HUES64 (cell line): ENCODE results near the gene CNN2.
"Not testable (repeated sequence)": the region's sequence is repeated elsewhere in the genome, so short reads cannot be mapped to it uniquely, and the experiment has no call there.

Source experiments
- H3K27ac ChIP-seq: 2 replicates; pipeline ENCODE4 v1.7.0; 2013; ENCODE audit warnings: low read depth, low read length, inconsistent platforms
- H3K27me3 ChIP-seq: 2 replicates; pipeline ENCODE4 v1.6.1; 2013; ENCODE audit warnings: mild to moderate bottlenecking, low read length; ENCODE audit not compliant: insufficient read depth
- H3K36me3 ChIP-seq: 2 replicates; pipeline ENCODE4 v1.6.1; 2013; ENCODE audit warnings: mild to moderate bottlenecking, low read length; ENCODE audit not compliant: insufficient read depth
- H3K4me1 ChIP-seq: 2 replicates; pipeline ENCODE4 v1.6.1; 2013; ENCODE audit warnings: mild to moderate bottlenecking, low read length, moderate library complexity; ENCODE audit not compliant: insufficient read depth
- H3K4me3 ChIP-seq: 2 replicates; pipeline ENCODE4 v1.5.1; 2013; ENCODE audit warnings: mild to moderate bottlenecking, low read length, moderate library complexity
- H3K9ac ChIP-seq: 2 replicates; pipeline ENCODE4 v1.6.1; 2013; ENCODE audit warnings: mild to moderate bottlenecking, low read depth, low read length
- H3K9me3 ChIP-seq: 2 replicates; pipeline ENCODE4 v1.6.1; 2013; ENCODE audit warnings: low read depth, low read length; ENCODE audit not compliant: insufficient read depth
- WGBS: fragments of 150-250, 120-280 bp; methylation state at CpG from one replicate; pipeline ENCODE4 v1.1.7; 2013; ENCODE audit warnings: missing lambda C conversion rate; 5-methylcytosine and 5-hydroxymethylcytosine counted together

The CNN2 gene

GRCh38 chr19:1019980-1020867 lies 6.2 kb upstream of the CNN2 start:
- Histone ChIP-seq H3K9ac (peak overlapping the region; percentile 80), H3K27ac (peak overlapping the region; percentile 41), H3K4me3 (peak overlapping the region; percentile 85), H3K4me1 (peaks cover 14% of the 10 kb centered on the region; the same call in 1 of the 2 replicates), H3K9me3 (no peaks in the 10 kb centered on the region), H3K27me3 (no peaks in the 10 kb centered on the region), H3K36me3 (peaks cover 5% of the 10 kb centered on the region; the same call in 1 of the 2 replicates)
- WGBS: 5% methylated on average over 60 of the region's 60 CpGs

DNA sequence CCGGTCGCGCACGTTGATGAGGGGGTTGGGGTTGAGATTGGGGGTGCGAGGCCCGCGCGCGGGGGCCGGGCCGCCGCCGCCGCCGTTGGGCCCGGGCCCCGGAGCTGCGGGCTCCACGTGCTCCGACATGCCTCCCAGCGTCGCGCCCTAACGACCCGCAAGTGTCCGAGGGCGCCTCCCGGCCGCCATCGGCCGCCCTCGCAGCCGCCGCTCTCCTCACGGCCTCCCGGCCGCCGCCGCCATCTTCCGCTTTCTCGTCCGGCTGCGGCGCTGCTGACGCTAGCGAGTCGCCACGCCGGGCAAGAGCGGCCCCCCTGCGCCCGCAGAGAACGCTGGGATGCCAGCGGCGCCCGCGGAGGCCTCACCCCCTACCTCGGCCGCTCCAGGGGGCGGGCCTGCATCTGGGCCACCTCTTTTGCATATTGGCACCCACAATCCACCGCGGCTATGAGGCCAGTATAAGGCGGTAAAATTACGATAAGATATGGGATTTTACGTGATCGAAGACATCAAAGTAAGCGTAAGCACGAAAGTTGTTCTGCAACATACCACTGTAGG lies 5.5 kb upstream of the CNN2 start, which contains the start of gene TMEM259:
Gene TMEM259, minus strand, starts transcription at position 256 of the 558 bp plus-strand sequence. Its CDS starts 127 bp downstream, at position 129.
- peak within 1 kb of the TSS; percentile 80 for H3K9ac ChIP-seq
- H3K4me3 ChIP-seq: peak within 1 kb of the TSS; percentile 85
- peaks cover 5% of the 10 kb centered on the region; the same call in 1 of the 2 replicates for H3K36me3 ChIP-seq
- no peaks in the 10 kb centered on the region for H3K9me3 ChIP-seq
- no peaks in the 10 kb centered on the region for H3K27me3 ChIP-seq
- H3K27ac ChIP-seq: peak within 1 kb of the TSS; percentile 82
- H3K4me1 ChIP-seq: peaks cover 10% of the 10 kb centered on the region; the same call in 1 of the 2 replicates
- under 1% methylated on average over 68 of the region's 68 CpGs for WGBS

DNA sequence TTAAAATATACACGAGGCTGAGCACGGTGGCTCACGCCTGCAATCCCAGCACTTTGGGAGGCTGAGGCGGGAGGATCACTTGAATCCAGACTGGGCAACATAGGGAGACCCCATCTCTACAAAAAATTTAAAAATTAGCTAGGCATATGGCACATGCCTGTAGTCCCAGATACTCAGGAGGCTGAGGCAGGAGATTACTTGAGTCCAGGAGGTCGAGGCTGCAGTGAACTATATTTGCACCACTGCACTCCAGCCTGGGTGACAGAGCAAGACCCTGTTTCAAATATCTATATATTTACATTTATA lies 2.6 kb upstream of the CNN2 start:
- not testable (repeated sequence) for H3K36me3 ChIP-seq, H3K27me3 ChIP-seq, H3K4me1 ChIP-seq, H3K9me3 ChIP-seq, H3K4me3 ChIP-seq, H3K9ac ChIP-seq, H3K27ac ChIP-seq
- WGBS: 94% methylated on average over 5 of the region's 5 CpGs

DNA sequence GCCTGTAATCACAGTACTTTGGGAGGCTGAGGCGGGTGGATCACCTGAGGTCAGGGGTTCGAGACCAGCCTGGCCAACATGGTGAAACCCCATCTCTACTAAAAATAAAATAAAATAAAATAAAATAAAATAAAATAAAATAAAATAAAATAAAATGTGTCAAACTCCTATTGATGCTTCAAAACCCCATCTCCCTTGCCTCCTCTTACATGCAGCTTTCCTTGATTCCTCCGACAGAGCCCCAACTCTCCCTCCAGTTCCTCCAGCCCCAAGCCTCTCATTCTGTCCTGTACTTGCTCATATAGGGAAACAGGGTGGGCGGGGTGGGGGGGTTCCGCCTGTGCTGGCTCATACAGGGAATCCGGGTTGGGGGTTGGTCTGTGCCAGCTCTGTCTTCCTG lies 1.3 kb upstream of the CNN2 start:
- not testable (repeated sequence) for H3K36me3 ChIP-seq, H3K4me3 ChIP-seq, H3K27ac ChIP-seq, H3K4me1 ChIP-seq, H3K9ac ChIP-seq, H3K27me3 ChIP-seq, H3K9me3 ChIP-seq
- 97% methylated on average over 5 of the region's 6 CpGs for WGBS

GRCh38 chr19:1026783-1027649 lies 608 bp downstream of the CNN2 start:
- H3K4me3 ChIP-seq: peak overlapping the region; percentile 86
- H3K9ac ChIP-seq: peak overlapping the region; percentile 97
- H3K36me3 ChIP-seq: peaks cover 20% of the 10 kb centered on the region
- no peaks in the 10 kb centered on the region for H3K27me3 ChIP-seq
- H3K27ac ChIP-seq: peak overlapping the region; percentile 91
- WGBS: under 1% methylated on average over 33 of the region's 36 CpGs
- H3K4me1 ChIP-seq: no peaks in the 10 kb centered on the region
- no peaks in the 10 kb centered on the region for H3K9me3 ChIP-seq

DNA sequence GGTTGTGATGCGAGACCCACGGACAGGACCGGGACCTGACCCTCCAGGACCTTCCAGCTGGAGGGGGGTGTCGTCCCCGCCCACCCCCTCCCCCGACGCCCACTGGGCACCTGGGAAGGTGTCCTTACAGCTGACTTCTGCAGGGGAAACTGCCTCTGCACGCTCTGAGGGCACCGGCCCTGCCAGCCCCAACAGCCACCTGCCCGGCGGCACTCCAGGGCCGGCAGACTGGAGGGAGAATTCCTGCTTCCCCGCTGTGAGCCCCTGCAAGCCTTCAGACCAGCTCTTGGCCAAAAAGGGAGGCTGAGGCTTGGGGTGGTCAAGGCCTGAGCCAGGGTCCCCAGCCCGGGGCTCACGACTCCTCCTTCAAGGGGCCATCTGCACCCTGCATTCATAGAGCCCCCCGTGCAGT lies 1.2 kb downstream of the CNN2 start:
- Histone ChIP-seq H3K9ac (peak overlapping the region; percentile 97), H3K4me1 (no peaks in the 10 kb centered on the region), H3K4me3 (peak overlapping the region; percentile 86), H3K27me3 (no peaks in the 10 kb centered on the region), H3K9me3 (no peaks in the 10 kb centered on the region), H3K27ac (peak overlapping the region; percentile 91), H3K36me3 (peaks cover 27% of the 10 kb centered on the region)
- 5% methylated on average over 16 of the region's 16 CpGs for WGBS

- H3K27ac ChIP-seq: peak overlapping the region; percentile 91
- 2% methylated on average over 54 of the region's 58 CpGs for WGBS
- H3K9ac ChIP-seq: peak overlapping the region; percentile 97
- H3K4me1 ChIP-seq: no peaks in the 10 kb centered on the region
- H3K36me3 ChIP-seq: peaks cover 33% of the 10 kb centered on the region
- H3K4me3 ChIP-seq: peak overlapping the region; percentile 86
- no peaks in the 10 kb centered on the region for H3K27me3 ChIP-seq
- H3K9me3 ChIP-seq: no peaks in the 10 kb centered on the region
These were observed 1.9 kb downstream of the CNN2 start for GRCh38 chr19:1028062-1028926.

- H3K27ac ChIP-seq: no peak overlapping the region
- 92% methylated on average over 20 of the region's 20 CpGs for WGBS
- no peaks in the 10 kb centered on the region for H3K27me3 ChIP-seq
- H3K9me3 ChIP-seq: no peaks in the 10 kb centered on the region
- no peak overlapping the region for H3K9ac ChIP-seq
- peaks cover 55% of the 10 kb centered on the region for H3K36me3 ChIP-seq
- no peaks in the 10 kb centered on the region for H3K4me1 ChIP-seq
- H3K4me3 ChIP-seq: no peak overlapping the region
These were observed 6.0 kb downstream of the CNN2 start for GRCh38 chr19:1032264-1032867.

- H3K4me1 ChIP-seq: no peaks in the 10 kb centered on the region
- 89% methylated on average over 29 of the region's 29 CpGs for WGBS
- no peaks in the 10 kb centered on the region for H3K27me3 ChIP-seq
- H3K27ac ChIP-seq: no peak overlapping the region
- peaks cover 51% of the 10 kb centered on the region for H3K36me3 ChIP-seq
- H3K9ac ChIP-seq: no peak overlapping the region
- H3K9me3 ChIP-seq: no peaks in the 10 kb centered on the region
- no peak overlapping the region for H3K4me3 ChIP-seq
These were observed 9.7 kb downstream of the CNN2 start for GRCh38 chr19:1035998-1036621.

DNA sequence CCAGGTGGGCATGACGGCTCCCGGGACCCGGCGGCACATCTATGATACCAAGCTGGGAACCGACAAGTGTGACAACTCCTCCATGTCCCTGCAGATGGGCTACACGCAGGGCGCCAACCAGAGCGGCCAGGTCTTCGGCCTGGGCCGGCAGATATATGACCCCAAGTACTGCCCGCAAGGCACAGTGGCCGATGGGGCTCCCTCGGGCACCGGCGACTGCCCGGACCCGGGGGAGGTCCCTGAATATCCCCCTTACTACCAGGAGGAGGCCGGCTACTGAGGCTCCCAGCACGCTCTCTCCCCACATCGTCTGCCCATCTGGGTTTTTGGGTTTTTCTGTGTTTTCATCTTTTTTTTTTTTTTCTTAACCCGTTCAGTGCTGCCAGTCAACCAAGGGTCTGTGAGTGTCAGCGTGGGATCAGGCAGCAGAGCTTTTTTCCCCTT lies 11.2 kb downstream of the CNN2 start:
- no peak overlapping the region for H3K27ac ChIP-seq
- WGBS: 93% methylated on average over 22 of the region's 22 CpGs
- no peak overlapping the region for H3K9ac ChIP-seq

More for the DNA sequence above, 11.2 kb downstream of the CNN2 start:
- Histone ChIP-seq H3K4me1 (no peaks in the 10 kb centered on the region), H3K36me3 (peaks cover 40% of the 10 kb centered on the region), H3K27me3 (no peaks in the 10 kb centered on the region), H3K4me3 (no peak overlapping the region), H3K9me3 (no peaks in the 10 kb centered on the region)
